ENCODE data around the gene PHACTR1. TPM values are rescaled to one million over a fixed set of nuclear protein-coding genes. Genes with fewer than 3 reads are reported as not detected.
A peak's percentile ranks its signal among the peaks of the same experiment; 100 is the strongest.

The PHACTR1 gene
- total RNA-seq, 1 donor from 2014 or later, result 0.49 TPM

- Histone ChIP-seq H3K27ac (no peak overlapping the region), H3K4me3 (no peak overlapping the region), H3K27me3 (no peaks in the 10 kb centered on the region), H3K4me1 (peaks cover 15% of the 10 kb centered on the region), H3K36me3 (no peaks in the 10 kb centered on the region), H3K9me3 (no peaks in the 10 kb centered on the region)
- no peak for DNase-seq (ENCODE audit: extremely low spot score in 2 of 2)
- intact Hi-C loops (cut with DNase I), result no loop called here
- TF ChIP-seq POLR2A (IDR thresholded peaks at IDR 0.05) (no peak), CTCF (IDR thresholded peaks at IDR 0.05) (no peak), POLR2AphosphoS5 (IDR thresholded peaks at IDR 0.05; ENCODE audit: insufficient read depth in 1 of 2, low read depth in 1 of 2) (no peak)
Observed at GRCh38 chr6:12955956-12956355, 239.4 kb downstream of the PHACTR1 start.

DNA sequence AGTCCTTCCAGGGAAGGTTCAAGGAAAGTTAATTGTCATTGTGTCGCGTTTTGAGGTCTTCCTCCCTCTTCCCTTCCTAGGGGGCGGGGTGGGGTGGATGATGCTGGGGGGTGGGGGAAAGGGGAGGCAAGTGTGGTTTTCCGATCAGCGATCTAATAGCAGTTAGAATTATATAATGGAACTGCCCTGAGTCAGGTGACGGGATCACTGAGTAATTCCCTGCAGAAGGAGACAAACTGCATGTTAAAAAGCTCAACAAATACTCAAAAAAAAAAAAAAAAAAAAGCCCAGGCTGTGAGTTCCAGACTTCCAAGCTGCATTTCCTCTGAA lies 240.4 kb downstream of the PHACTR1 start:
- peaks cover 15% of the 10 kb centered on the region for H3K4me1 ChIP-seq
- TF ChIP-seq POLR2A (IDR thresholded peaks at IDR 0.05), result no peak
- TF ChIP-seq CTCF (IDR thresholded peaks at IDR 0.05), result no peak
- no peak for TF ChIP-seq POLR2AphosphoS5 (IDR thresholded peaks at IDR 0.05; ENCODE audit: insufficient read depth in 1 of 2, low read depth in 1 of 2)
- DNase-seq (ENCODE audit: extremely low spot score in 2 of 2), result no peak
- H3K9me3 ChIP-seq, result no peaks in the 10 kb centered on the region
- H3K4me3 ChIP-seq, result peak overlapping the region; percentile 67 to 70
- intact Hi-C loops (cut with DNase I), result no loop called here
- no peaks in the 10 kb centered on the region for H3K36me3 ChIP-seq
- peak overlapping the region; percentile 85 for H3K27ac ChIP-seq
- H3K27me3 ChIP-seq, result no peaks in the 10 kb centered on the region

- H3K9me3 ChIP-seq, result no peaks in the 10 kb centered on the region
- DNase-seq (ENCODE audit: extremely low spot score in 2 of 2), result no peak
- H3K27ac ChIP-seq, result peak overlapping the region; percentile 85
- peaks cover 15% of the 10 kb centered on the region for H3K4me1 ChIP-seq
- intact Hi-C loops (cut with DNase I), result no loop called here
- TF ChIP-seq CTCF (IDR thresholded peaks at IDR 0.05) (no peak), POLR2AphosphoS5 (IDR thresholded peaks at IDR 0.05; ENCODE audit: insufficient read depth in 1 of 2, low read depth in 1 of 2) (peak in 1 of 2 donors; percentile 55)
- no peaks in the 10 kb centered on the region for H3K27me3 ChIP-seq
- H3K36me3 ChIP-seq, result no peaks in the 10 kb centered on the region
- H3K4me3 ChIP-seq, result peak overlapping the region; percentile 67 to 70
Observed at GRCh38 chr6:12957321-12958051, 240.9 kb downstream of the PHACTR1 start.

- Histone ChIP-seq H3K27me3 (no peaks in the 10 kb centered on the region), H3K4me3 (peak overlapping the region; percentile 67 to 70), H3K27ac (peak overlapping the region; percentile 85), H3K4me1 (peaks cover 15% of the 10 kb centered on the region), H3K36me3 (no peaks in the 10 kb centered on the region), H3K9me3 (no peaks in the 10 kb centered on the region)
- DNase-seq (ENCODE audit: extremely low spot score in 2 of 2), result no peak
- intact Hi-C loops (cut with DNase I), result no loop called here
- TF ChIP-seq CTCF (IDR thresholded peaks at IDR 0.05), result no peak
Observed at GRCh38 chr6:12958052-12958706, 241.6 kb downstream of the PHACTR1 start.

- no peaks in the 10 kb centered on the region for H3K36me3 ChIP-seq
- no peak for TF ChIP-seq CTCF (IDR thresholded peaks at IDR 0.05)
- TF ChIP-seq POLR2AphosphoS5 (IDR thresholded peaks at IDR 0.05; ENCODE audit: insufficient read depth in 1 of 2, low read depth in 1 of 2), result no peak
- no peak for TF ChIP-seq POLR2A (IDR thresholded peaks at IDR 0.05)
- no peaks in the 10 kb centered on the region for H3K9me3 ChIP-seq
- H3K4me1 ChIP-seq, result peaks cover 11% of the 10 kb centered on the region
- no peak for DNase-seq (ENCODE audit: extremely low spot score in 2 of 2)
- intact Hi-C loops (cut with DNase I), result no loop called here
- H3K27me3 ChIP-seq, result no peaks in the 10 kb centered on the region
- no peak overlapping the region for H3K4me3 ChIP-seq
- no peak overlapping the region for H3K27ac ChIP-seq
Observed at GRCh38 chr6:12961761-12962160, 245.2 kb downstream of the PHACTR1 start.
